Stimulated activated naive CD4-positive, alpha-beta T cell treated with Interleukin-2 at 50 U/mL for 16 hours (primary cell): ENCODE data around the gene NTRK1.

Experiments
- DNase-seq: peaks from one replicate; lab custom pipeline; 2025; lab: John Stamatoyannopoulos, UW

Gene NTRK1

DNA sequence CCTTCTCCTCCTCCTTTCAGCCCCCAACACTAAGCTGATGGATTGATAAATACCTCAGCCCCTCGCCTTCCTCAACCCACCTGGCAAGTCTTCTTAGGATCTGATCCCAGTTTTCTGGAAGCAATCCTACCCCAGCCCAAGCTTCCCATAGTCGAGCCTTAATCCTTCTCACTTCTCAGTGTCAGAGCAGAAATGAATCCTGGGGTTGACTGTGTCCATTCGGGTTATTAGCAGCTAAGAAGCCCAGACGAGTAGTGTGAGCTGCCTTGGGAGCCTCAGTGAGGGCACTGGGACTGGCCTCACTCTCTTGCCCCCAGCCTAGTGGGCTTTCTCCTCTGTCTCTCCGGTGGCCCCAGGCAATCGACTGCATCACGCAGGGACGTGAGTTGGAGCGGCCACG is 20.4 kb downstream of the NTRK1 start:
- no peak for DNase-seq

DNA sequence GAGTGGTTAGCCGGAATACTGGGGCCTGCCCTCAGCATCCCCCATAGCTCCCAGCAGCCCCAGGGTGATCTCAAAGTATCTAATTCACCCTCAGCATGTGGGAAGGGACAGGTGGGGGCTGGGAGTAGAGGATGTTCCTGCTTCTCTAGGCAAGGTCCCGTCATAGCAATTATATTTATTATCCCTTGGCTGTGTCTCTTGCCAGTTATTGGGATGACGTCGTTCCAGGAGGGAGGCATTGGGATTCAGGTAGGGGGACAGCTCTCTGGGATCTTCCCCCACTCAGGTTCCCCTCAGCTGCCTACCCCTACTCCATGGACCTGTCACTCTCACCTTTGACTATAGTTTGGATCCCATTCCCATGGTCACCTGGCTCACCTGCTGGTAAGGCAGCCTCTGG is 21.0 kb downstream of the NTRK1 start:
- no peak for DNase-seq

DNA sequence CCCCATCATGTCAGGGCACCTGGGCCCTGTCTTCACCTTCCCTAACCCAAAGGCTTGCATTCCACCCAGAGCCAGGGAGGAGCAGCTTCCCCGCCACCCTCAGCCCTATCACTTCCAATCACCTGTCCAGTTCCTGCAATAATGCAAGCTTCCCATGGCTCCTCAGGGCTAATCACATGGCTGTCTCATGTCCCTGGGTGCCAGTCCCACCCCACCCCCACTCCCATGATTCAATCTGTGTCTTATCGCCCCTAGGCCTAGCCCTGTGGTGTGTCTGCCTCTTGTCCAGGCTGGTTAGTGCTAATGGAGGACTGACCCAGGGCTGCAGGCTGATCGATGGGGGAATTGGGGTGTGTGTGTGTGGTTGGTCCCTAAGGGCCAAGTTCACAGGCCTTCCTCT is 21.9 kb downstream of the NTRK1 start:
- no peak for DNase-seq

DNA sequence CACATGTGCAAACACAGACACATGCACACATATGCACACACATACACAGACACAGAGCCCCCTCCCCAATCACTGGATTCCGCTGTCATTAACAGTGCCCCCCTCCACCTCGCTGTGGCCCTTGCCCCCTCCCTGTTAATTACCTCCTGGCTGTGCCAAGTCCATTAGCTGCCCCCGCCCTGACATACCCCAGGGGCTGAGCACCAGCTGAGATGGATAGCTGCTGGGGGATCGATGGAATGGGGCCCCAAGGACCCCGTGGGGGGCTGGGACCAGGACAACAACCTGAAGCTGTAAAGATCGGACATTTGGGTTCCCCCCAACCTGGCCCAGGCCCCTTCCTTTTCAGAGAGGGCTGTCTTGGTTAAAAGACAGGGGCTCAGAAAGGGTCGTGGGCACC is 23.3 kb downstream of the NTRK1 start:
- no peak for DNase-seq

DNA sequence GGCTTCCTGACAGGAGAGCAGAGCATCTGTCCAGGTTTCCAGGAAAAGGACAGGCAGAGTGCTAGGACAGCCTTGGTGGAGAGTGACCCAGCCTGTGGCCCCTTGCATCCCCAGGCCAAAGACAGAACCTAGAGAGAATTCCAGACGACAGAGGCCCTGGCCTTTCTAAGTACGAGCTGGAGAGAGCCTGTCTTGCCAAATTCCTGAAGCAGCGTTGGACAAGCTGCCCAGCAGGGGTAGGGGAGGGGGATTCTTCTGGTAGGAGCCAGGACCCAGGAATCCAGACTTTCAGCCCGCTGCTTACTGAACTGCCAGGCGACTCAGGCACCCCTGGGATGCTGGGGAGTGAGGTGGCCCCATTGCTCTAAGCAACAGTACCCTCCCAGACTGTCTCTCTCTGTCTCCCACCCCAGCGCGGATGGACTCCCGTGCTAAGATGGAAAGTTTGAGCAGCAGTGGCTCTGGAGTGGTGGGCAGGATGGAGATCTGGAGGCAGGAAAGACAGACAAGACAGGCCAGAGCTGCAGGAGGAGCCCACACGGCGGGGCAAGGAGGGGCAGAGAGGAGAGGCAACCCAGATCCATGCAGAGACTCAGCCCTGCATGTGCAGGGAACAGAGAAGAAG is 24.0 kb downstream of the NTRK1 start:
- no peak for DNase-seq

DNA sequence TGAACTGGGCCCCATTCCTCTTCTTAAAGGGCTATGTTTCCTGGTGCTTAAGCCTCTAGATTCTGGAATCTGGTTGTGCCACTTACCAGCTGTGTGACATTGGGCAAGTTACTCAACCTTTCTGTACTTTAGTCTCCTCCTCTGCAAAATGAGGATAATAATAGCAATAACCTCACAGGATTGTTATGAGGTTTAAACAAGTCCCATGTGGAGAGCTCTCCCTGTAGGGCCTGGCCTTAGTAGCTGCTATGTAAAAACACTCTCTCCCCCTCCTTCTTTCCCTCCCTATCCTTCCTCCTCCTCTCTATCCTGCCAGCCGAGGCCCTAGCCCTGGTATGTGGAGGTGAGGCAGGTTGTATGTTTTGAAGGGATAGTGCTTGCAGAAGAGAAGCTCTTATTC is 24.6 kb downstream of the NTRK1 start:
- no peak for DNase-seq

DNA sequence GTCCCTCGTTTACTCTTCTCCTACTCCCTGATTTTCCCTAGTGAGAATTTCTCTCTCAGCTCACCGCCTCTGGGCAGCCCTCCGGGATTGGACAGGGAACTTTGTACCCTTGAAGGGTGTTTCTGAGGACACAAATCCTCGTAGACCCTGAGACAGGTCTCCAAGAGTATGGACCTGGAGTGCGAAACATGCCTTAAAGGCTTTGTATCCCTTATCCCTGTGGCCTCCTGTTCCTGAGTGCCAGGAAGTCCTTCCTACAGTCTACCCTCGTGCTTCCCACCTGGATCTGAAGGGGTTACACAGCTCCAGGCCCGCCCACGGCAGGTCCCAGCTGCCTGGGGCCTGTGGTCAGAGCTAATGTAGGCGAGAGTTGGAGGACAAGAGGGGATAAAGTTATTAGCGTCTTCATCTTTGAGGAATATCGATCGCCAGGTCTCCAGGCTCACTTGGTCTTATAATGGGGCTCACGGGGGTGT is 25.3 kb downstream of the NTRK1 start:
- no peak for DNase-seq

DNA sequence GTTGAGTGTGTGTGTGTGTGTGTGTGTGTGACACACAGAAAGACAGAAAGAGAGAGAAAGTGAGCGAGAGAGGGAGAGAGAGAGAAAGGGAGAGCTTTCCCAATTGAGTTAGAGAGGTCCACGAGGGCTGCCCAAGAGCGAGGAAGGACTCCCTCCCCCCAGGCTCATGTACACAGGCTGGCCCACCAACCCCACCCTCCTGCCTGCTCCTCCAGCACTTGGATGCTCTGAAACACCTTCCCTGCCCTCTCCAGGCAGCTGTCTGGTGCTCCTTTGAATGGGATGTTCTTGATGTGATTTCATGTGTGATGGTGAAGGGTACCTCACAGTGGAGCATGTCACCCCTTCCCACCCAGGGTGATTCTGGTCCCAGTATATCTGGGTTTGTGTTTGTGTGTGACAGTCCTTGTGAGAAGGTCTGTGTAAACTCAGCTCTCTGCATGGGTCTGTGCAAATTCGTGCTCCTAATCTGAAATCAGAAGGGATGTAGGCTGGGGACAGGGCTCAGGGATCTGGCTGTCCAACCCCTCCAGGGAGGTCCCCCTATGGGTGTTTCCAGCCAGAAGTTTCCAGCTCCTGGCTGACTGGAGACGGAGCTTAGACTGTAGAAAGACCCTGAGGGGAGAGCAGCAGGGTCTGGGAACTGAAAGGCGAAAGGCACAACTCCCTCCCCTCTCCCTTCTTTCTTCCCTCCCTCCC is 26.1 kb downstream of the NTRK1 start:
- no peak for DNase-seq

DNA sequence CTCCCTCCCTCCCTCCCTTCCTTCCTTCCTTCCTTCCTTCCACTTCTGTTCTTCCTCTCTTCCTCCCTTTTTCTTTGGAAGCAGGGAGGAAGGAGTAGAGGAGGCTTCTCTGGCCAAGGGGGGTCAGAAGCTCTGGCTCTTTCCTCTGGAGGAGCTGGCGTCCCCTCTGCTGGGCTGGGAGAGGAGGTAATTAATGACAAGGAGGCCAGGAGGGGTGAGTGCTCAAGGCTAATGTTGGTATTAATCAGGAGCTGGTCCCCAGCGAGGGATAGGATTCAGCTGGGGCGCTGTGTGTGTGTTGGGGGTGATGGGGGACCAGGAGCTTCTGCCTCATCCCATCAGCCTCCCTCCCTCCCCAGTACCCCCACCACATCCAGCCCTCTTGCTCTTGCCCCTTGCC is 26.7 kb downstream of the NTRK1 start:
- DNase-seq: no peak

DNA sequence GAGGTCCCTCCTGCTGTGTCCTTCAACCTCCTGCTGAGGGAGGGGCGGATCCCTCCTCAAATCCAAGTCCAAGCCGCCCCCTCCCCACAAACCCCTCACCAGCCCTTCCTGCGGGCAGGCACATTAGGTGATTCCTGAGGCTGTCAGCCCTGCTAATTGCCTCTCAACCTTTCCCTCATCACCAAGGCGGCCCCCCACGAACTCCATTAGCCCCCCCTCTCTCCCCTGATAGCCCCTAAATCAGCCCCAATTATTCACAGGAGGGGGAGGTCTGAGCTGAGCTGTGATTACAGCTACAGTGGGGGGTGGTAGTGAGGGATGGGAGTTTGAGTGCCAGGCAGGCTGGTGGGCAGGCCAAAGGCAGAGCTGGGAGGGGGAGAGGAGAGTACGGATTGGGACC is 27.1 kb downstream of the NTRK1 start:
- DNase-seq: no peak

DNA sequence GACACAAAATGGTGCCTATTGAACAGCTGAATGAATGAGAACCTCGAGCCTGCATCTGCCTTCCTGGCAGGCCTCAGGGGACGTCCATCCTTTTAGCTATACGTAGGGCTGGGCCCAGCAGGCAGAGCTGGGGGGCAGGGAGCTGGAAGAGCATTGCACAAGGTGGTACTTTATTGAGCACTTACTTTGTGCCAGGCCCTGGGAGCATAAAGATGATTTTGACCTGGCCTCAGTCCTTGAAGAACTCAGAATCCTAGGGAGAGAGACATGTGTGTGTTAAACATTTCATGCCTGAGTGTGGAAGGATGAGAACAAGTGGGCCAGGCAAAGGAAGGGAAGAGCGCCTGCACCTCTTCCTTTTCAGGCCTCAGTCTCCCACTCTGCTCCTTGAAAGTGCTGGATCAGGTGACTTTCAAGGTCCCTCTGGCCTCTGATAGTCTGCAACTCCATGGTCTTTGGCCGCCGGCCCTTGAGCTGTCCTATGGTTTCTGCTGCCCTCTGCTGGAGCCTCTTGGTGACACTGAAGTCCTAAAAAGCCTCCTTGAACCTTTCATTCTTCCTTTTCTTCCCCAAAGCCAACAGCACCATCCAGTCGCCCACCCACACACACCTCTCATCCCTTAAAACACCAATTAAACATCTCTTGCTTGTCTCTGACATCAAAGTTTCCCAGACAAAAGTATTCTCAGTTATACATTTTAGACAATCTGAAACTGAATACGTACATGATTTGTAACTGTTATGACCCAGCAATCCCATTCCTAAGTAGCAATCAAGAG is 29.3 kb downstream of the NTRK1 start:
- peak; percentile 50 for DNase-seq

DNA sequence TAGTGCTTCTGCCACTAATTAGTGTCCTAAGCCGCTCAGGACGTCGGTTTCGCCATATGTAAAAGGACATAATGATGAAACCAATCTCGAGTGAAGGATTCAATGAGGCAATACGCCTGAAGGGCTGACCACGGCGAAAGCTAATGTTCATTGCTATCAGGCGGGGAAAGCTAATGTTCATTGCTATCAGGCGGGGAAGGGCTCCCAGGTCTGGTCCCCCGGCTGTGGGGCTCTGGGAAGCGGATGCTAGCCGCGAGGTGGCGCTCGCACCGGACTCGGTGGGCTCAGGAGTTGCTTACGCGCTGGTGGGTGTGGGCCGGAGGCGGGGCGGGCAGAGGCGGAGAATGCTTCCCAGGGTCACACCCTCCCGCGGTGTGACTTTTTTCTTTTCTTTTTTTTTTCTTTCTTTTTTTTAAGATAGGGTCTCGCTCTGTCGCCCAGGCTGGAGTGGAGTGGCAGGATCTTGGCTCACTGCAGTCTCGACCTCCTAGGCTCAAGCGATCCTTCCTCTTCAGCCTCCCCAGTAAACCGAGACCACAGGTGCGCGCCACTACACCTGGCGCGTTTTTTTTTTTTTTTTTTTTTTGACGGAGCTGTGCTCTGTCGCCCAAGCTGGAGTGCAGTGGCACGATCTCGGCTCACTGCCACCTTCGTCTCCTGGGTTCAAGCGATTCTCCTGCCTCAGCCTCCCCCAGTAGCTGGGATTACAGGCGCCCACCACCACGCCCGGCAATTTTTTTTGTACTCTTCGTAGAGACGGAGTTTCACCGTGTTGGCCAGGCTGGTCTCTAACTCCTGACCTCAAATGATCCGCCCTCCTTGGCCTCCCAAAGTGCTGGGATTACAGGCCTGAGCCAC is 31.8 kb downstream of the NTRK1 start:
- peak; percentile 79 for DNase-seq

DNA sequence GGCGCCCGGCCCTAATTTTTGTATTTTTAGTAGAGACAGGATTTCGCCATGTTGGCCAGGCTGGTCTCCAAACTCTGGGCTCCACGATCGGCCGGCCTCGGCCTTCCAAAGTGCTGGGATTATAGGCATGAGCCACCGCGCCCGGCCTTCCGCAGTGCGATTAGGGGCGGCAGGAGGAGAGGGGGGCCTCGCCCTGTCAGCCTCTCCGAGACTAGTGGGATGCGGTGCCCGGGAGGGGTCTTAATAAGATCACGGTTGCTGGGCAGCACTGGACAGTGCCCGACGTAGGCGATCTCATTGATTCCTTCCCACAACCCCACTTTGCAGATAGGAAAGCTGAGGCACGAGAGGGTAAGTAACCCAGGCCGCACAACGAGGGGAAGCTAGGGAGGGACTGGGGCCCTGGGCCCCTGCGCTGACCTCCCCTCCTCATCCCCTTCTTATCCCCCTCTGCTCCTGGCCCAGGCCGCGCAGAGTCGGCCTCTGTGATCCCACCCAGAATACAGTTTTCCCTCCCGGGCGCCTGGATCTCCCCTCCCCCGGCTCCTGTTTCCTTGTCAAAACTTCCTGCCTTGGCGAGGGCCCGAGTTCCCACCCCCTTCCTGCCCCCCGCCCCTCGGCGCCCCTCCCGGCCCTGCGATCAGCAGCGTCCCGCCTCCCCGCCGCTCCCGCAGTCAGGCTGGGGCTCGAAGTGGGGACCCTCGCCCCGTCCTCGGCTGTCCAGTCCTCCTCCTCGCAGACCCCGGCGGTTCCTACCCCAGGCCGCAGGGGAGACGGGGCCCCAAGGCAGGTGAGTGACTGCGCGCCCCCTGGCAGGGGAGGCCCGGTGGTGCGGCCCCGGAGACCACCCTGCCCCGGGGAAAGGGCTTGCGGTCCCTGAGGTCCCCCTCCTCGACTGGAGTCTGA is 32.6 kb downstream of the NTRK1 start, which contains the start of gene PEAR1:
PEAR1 (plus strand) TSS at position 671 of the 906 bp plus-strand sequence. CDS start 10,209 bp downstream, outside the sequence.
- no peak for DNase-seq

DNA sequence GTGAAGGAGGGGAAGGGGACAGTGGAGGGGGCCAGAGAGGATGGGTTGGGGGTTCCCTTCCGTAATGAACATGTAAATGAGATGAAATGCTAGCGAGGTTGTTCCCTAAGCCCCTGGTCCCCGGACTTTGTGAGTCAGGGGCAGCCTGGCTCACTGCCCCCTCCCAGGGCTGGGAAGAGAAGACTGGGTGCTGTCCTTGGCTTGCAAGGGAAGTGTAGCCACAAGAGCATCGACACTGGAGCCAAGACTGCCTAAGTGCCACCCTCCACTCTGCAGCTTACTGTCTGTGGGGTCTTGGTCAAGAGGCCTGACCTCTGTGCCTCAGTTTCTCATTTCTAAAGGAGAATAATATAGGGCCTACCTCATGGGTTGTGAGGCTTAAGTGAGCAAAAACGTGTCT is 33.3 kb downstream of the NTRK1 start:
- no peak for DNase-seq

DNA sequence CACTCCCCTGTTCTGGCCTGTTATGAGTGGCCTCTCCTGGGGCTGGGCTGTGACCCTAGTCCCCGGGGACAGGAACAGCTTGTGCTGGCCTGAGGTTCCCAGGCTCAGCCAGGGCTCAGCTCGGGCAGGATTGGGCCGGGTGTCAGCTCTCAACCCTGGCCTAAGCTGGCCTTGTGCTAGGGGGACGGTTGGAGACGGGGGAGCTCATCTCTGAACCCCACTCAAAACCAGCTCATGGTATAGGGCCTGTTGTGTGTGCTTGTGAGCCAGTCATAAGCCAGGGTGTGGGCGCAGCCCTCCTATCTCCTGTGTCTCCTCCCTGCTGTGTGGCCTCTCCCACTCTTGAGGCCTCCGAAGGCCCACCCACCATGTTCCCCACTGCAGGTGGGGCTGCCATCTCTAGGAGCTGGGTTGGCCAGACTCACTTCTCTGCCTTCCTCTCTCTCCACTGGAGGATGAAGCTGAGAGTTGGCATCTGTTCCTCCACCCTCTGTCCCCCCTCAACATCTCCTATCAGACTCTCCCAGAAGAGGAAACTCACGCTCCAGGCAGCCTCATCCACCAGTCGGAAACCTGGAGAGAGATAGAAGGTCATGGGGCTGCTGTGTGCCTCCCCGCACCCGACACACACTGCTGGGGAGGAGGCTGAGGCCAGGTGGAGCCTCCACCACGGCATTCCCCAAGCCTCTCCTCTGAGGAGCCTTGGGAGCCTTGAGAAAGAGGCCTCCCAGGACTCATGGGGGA is 34.2 kb downstream of the NTRK1 start:
- DNase-seq: no peak

DNA sequence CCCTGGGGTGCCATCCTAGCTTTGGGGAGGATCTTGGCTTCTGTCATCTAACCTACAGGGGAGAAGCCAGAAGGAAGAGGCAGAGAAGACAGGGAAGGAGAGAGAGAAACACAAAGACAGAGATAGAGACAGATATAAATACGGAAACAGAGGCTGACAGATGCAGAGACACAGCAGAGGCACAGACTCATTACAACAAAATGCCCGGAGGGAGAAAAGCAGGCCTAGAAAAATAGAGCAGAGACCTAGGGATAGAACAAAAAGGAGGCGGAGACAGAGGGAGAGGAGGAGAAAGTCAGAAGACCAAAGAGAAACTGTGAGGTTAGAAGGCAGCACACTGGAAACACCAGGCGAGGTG is 34.8 kb downstream of the NTRK1 start:
- no peak for DNase-seq

DNA sequence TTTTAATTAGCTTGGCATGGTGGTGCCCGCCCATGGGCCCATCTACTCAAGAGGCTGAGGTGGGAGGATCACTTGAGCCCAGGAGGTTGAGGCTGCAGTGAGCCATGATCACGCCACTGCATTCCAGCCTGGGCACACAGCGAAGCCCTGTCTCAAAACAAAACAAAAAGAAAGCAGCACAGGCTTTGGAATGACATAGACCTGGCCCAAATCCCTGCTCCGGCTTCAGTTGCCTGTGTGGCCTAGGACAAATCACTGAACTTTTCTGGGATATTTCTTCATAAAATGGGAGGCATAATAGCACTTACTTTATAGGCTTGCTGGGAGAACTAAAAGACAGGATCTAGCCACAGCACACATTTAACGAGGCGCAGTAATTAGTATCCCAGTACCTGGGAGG is 35.3 kb downstream of the NTRK1 start:
- DNase-seq: no peak

DNA sequence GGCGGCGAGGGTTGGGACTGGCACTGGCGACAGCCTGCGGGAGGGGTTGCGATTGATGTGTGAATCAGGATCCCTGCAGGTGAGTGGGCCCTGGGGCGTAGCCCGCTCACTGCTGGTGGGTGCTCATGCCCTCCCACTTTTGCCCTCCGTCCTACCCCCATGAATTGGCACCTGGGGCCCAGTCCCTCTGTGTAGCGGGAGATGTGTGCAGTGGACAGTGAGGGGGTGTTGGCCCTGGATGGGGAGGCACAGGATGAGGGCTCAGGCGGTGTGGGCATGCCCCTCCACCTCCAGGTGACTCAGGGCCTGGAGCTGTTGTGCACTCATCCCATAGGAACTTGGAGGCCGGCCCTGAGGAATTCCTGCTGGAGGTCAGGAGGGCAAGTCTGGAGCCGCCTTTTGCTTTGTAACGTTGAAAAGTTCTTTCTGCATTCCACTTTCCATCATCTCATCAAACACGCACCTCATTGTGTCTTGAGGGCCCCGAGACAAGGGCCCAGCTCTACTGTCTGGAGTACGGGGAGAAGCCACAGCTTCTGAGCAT is 35.9 kb downstream of the NTRK1 start:
- no peak for DNase-seq

DNA sequence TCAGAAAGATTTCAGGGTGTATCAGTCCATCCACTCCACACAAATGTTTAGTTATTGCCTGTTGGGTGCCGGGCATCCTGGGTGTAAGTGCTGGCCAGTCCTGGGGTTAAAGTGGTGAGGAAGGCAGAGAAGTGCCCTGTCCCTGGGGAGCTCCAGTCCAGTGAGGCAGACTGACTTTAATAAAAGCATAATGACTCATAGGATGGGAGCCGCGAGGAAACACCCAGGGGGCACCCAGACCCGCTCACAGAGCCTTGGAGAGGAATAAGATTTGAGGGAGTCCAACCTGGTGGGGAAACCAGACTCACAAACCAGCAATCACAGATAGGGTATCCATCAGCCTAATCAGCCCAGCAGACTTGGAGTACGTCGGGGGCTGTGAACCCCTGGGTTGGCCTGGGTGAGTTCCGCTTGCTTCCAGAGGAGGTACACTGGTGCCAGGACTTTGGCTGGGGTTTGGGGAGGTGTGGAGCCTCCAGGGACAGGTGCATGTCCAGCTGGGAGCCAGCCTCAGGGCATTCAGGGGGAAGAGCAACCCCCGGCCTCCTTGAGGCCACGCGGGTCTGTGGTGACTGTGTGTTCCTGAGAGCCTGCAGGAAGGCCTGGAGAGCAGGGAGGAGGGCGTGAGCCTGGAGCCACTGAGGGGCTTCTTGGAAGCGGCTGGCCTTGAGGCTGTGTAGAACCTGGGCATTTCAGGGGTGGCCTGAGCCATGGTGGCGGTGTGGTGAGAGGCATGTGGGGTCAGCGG is 36.6 kb downstream of the NTRK1 start:
- no peak for DNase-seq
